Measurements from ENCODE around the gene UBE2D4.
"Not testable (repeated sequence)": the region's sequence is repeated elsewhere in the genome, so short reads cannot be mapped to it uniquely, and the experiment has no call there.

UBE2D4 gene

GRCh38 chr7:43970698-43971097, 44.5 kb downstream of the UBE2D4 start:
- DNase-seq (ENCODE audit: low read depth, low spot score); H3K4me3 ChIP-seq; H3K36me3 ChIP-seq (ENCODE audit: insufficient read depth, low read length): not testable (repeated sequence)

GRCh38 chr7:43974033-43974573, 47.9 kb downstream of the UBE2D4 start:
- not testable (repeated sequence) for H3K4me3 ChIP-seq; DNase-seq (ENCODE audit: low read depth, low spot score); H3K9me3 ChIP-seq (ENCODE audit: low read depth, low read length); H3K27ac ChIP-seq; H3K36me3 ChIP-seq (ENCODE audit: insufficient read depth, low read length); H3K9ac ChIP-seq (ENCODE audit: insufficient read length)

More at GRCh38 chr7:43970698-43971097, 44.5 kb downstream of the UBE2D4 start:
- not testable (repeated sequence) for H3K9ac ChIP-seq (ENCODE audit: insufficient read length); H3K9me3 ChIP-seq (ENCODE audit: low read depth, low read length); H3K27ac ChIP-seq

- not testable (repeated sequence) for H3K9me3 ChIP-seq (ENCODE audit: low read depth, low read length); H3K9ac ChIP-seq (ENCODE audit: insufficient read length); H3K27ac ChIP-seq; H3K36me3 ChIP-seq (ENCODE audit: insufficient read depth, low read length); DNase-seq (ENCODE audit: low read depth, low spot score); H3K4me3 ChIP-seq
Measured at GRCh38 chr7:43974725-43975482, 48.7 kb downstream of the UBE2D4 start.

GRCh38 chr7:43977525-43977924, 51.3 kb downstream of the UBE2D4 start:
- no peak overlapping the region for H3K27ac ChIP-seq
- no peak for TF ChIP-seq POLR2AphosphoS5 (IDR thresholded peaks at IDR 0.05; ENCODE audit: borderline replicate concordance, low read depth, low read length)
- no peak for TF ChIP-seq FOXP2 (optimal IDR thresholded peaks at IDR 0.05; ENCODE audit: control extremely low read depth, extremely low read length, insufficient read depth)
- TF ChIP-seq EZH2 (IDR thresholded peaks at IDR 0.05) = no peak
- H3K4me3 ChIP-seq = no peak overlapping the region
- no peak overlapping the region for H3K9ac ChIP-seq (ENCODE audit: insufficient read length)
- no peak for DNase-seq (ENCODE audit: low read depth, low spot score)
- no peaks in the 10 kb centered on the region for H3K36me3 ChIP-seq (ENCODE audit: insufficient read depth, low read length)
- H3K9me3 ChIP-seq (ENCODE audit: low read depth, low read length) = no peaks in the 10 kb centered on the region

GRCh38 chr7:43978102-43978501, 51.9 kb downstream of the UBE2D4 start:
- not testable (repeated sequence) for H3K9ac ChIP-seq (ENCODE audit: insufficient read length); H3K4me3 ChIP-seq

GRCh38 chr7:43982848-43983247, 56.6 kb downstream of the UBE2D4 start:
- H3K9me3 ChIP-seq (ENCODE audit: low read depth, low read length); H3K27ac ChIP-seq; H3K36me3 ChIP-seq (ENCODE audit: insufficient read depth, low read length); H3K4me3 ChIP-seq; H3K9ac ChIP-seq (ENCODE audit: insufficient read length); DNase-seq (ENCODE audit: low read depth, low spot score): not testable (repeated sequence)

More at GRCh38 chr7:43978102-43978501, 51.9 kb downstream of the UBE2D4 start:
- DNase-seq (ENCODE audit: low read depth, low spot score); H3K27ac ChIP-seq; H3K36me3 ChIP-seq (ENCODE audit: insufficient read depth, low read length); H3K9me3 ChIP-seq (ENCODE audit: low read depth, low read length): not testable (repeated sequence)

- H3K36me3 ChIP-seq (ENCODE audit: insufficient read depth, low read length); DNase-seq (ENCODE audit: low read depth, low spot score); H3K4me3 ChIP-seq; H3K27ac ChIP-seq; H3K9ac ChIP-seq (ENCODE audit: insufficient read length); H3K9me3 ChIP-seq (ENCODE audit: low read depth, low read length): not testable (repeated sequence)
Measured at GRCh38 chr7:43983736-43984135, 57.5 kb downstream of the UBE2D4 start.

GRCh38 chr7:43985904-43986864, 59.9 kb downstream of the UBE2D4 start:
- not testable (repeated sequence) for H3K9ac ChIP-seq (ENCODE audit: insufficient read length); H3K4me3 ChIP-seq; DNase-seq (ENCODE audit: low read depth, low spot score)

GRCh38 chr7:43987476-43987875, 61.2 kb downstream of the UBE2D4 start:
- not testable (repeated sequence) for H3K36me3 ChIP-seq (ENCODE audit: insufficient read depth, low read length); H3K4me3 ChIP-seq; DNase-seq (ENCODE audit: low read depth, low spot score); H3K27ac ChIP-seq; H3K9ac ChIP-seq (ENCODE audit: insufficient read length); H3K9me3 ChIP-seq (ENCODE audit: low read depth, low read length)

More at GRCh38 chr7:43985904-43986864, 59.9 kb downstream of the UBE2D4 start:
- not testable (repeated sequence) for H3K9me3 ChIP-seq (ENCODE audit: low read depth, low read length); H3K36me3 ChIP-seq (ENCODE audit: insufficient read depth, low read length); H3K27ac ChIP-seq

GRCh38 chr7:43990011-43990585, 63.9 kb downstream of the UBE2D4 start:
- DNase-seq (ENCODE audit: low read depth, low spot score) = not testable (repeated sequence)

GRCh38 chr7:43990829-43991228, 64.6 kb downstream of the UBE2D4 start:
- H3K4me3 ChIP-seq; H3K27ac ChIP-seq; H3K36me3 ChIP-seq (ENCODE audit: insufficient read depth, low read length); H3K9me3 ChIP-seq (ENCODE audit: low read depth, low read length); H3K9ac ChIP-seq (ENCODE audit: insufficient read length); DNase-seq (ENCODE audit: low read depth, low spot score): not testable (repeated sequence)

More at GRCh38 chr7:43990011-43990585, 63.9 kb downstream of the UBE2D4 start:
- not testable (repeated sequence) for H3K36me3 ChIP-seq (ENCODE audit: insufficient read depth, low read length); H3K27ac ChIP-seq; H3K9me3 ChIP-seq (ENCODE audit: low read depth, low read length); H3K4me3 ChIP-seq; H3K9ac ChIP-seq (ENCODE audit: insufficient read length)

GRCh38 chr7:43992896-43993295, 66.7 kb downstream of the UBE2D4 start:
- not testable (repeated sequence) for H3K4me3 ChIP-seq; H3K9ac ChIP-seq (ENCODE audit: insufficient read length); H3K9me3 ChIP-seq (ENCODE audit: low read depth, low read length); H3K27ac ChIP-seq; DNase-seq (ENCODE audit: low read depth, low spot score); H3K36me3 ChIP-seq (ENCODE audit: insufficient read depth, low read length)

GRCh38 chr7:43994681-43995080, 68.4 kb downstream of the UBE2D4 start:
- not testable (repeated sequence) for DNase-seq (ENCODE audit: low read depth, low spot score); H3K9me3 ChIP-seq (ENCODE audit: low read depth, low read length); H3K27ac ChIP-seq; H3K36me3 ChIP-seq (ENCODE audit: insufficient read depth, low read length); H3K4me3 ChIP-seq; H3K9ac ChIP-seq (ENCODE audit: insufficient read length)
